MCF 10A (cell line): ENCODE data around the gene TRDN. TPM values are rescaled to one million over a fixed set of nuclear protein-coding genes. Genes with fewer than 3 reads are reported as not detected.
"Not testable (repeated sequence)": the region's sequence is repeated elsewhere in the genome, so short reads cannot be mapped to it uniquely, and the experiment has no call there.

ENCODE experiments used
- BruUV-seq: library from RNA; stranded (reverse); fragments of 400-500 nt; replicated peaks from 2 replicates; lab custom pipeline; 2021; lab: Mats Ljungman, UMichigan
- CTCF ChIA-PET: fragments of 300-600 bp; sonication (Branson Sonifier 250); formaldehyde crosslinking; extraction: SDS; loops from one replicate; lab custom pipeline; 2021; ENCODE audit warnings: antibody characterized with exemption, inconsistent platforms; lab: Yijun Ruan, JAX
- POLR2A ChIA-PET: fragments of 300-600, 350-650 bp; sonication (Branson Sonifier 250); formaldehyde crosslinking; extraction: SDS; loops from one replicate; lab custom pipeline; 2020; ENCODE audit warnings: antibody characterized with exemption, inconsistent platforms; lab: Yijun Ruan, JAX
- DNase-seq: peaks from one replicate; pipeline ENCODE4 v3.0.0-alpha.2; 2018; ENCODE audit not compliant: unreplicated experiment
- H3K27ac Mint-ChIP-seq: one replicate; pipeline ENCODE4 v1.8.0; 2022; ENCODE audit warnings: mild to moderate bottlenecking, low read depth, mixed read lengths; ENCODE audit not compliant: unreplicated experiment
- H3K27me3 Mint-ChIP-seq: one replicate; pipeline ENCODE4 v1.8.0; 2022; ENCODE audit warnings: mixed read lengths; ENCODE audit not compliant: insufficient read depth, unreplicated experiment
- H3K36me3 Mint-ChIP-seq: one replicate; pipeline ENCODE4 v1.8.0; 2022; ENCODE audit warnings: mild to moderate bottlenecking, moderate library complexity, mixed read lengths; ENCODE audit not compliant: insufficient read depth, unreplicated experiment
- H3K4me1 Mint-ChIP-seq: one replicate; pipeline ENCODE4 v1.8.0; 2022; ENCODE audit warnings: mixed read lengths; ENCODE audit not compliant: insufficient read depth, unreplicated experiment
- H3K4me3 Mint-ChIP-seq: one replicate; pipeline ENCODE4 v1.8.0; 2022; ENCODE audit warnings: mild to moderate bottlenecking, moderate library complexity, mixed read lengths; ENCODE audit not compliant: unreplicated experiment
- H3K9me3 Mint-ChIP-seq: one replicate; pipeline ENCODE4 v1.8.0; 2022; ENCODE audit warnings: mixed read lengths; ENCODE audit not compliant: unreplicated experiment
- CTCF ChIP-seq: fragments of 200-600 bp; IDR thresholded peaks from one replicate; pipeline ENCODE4 v1.8.0; 2022; ENCODE audit warnings: antibody characterized with exemption, mild to moderate bottlenecking; ENCODE audit not compliant: unreplicated experiment
- intact Hi-C: fragments of 100-400 bp; cut with micrococcal nuclease; formaldehyde crosslinking; loops from 2 replicates; pipeline ENCODE4 v1.14.1; 2022
- total RNA-seq: library from RNA; stranded (reverse); gene quantifications from 2 replicates; pipeline ENCODE4 v1.2.3, GENCODE V29; 2022

The TRDN gene
- total RNA-seq, 1 experiment from 2014 or later, result not detected

- H3K27me3 Mint-ChIP-seq, result no peaks in the 10 kb centered on the region
- H3K27ac Mint-ChIP-seq, result no peak overlapping the region
- H3K36me3 Mint-ChIP-seq, result no peaks in the 10 kb centered on the region
- no peaks in the 10 kb centered on the region for H3K9me3 Mint-ChIP-seq
- DNase-seq, result no peak
- ChIA-PET POLR2A (no interaction called here), CTCF (interaction anchor here (0.6 kb wide), 1 partner anchor 539 kb away, joined by 5 read pairs; no protein-coding TSS in a partner anchor)
- H3K4me3 Mint-ChIP-seq, result no peak overlapping the region
- H3K4me1 Mint-ChIP-seq, result no peaks in the 10 kb centered on the region
- no peak for TF ChIP-seq CTCF
- no TSS peak for BruUV-seq
- intact Hi-C loops, result no loop called here
Measured at GRCh38 chr6:123276546-123276980, 360.2 kb downstream of the TRDN start.

GRCh38 chr6:123263981-123264380 lies 372.8 kb downstream of the TRDN start:
- peak; percentile 41 for DNase-seq
- no TSS peak for BruUV-seq
- no peaks in the 10 kb centered on the region for H3K27me3 Mint-ChIP-seq
- peak overlapping the region; percentile 11 for H3K27ac Mint-ChIP-seq
- H3K4me1 Mint-ChIP-seq, result peaks cover 8% of the 10 kb centered on the region
- POLR2A ChIA-PET, result interaction anchor here (0.6 kb wide), 1 partner anchor 12 kb away, joined by 3 read pairs; no protein-coding TSS in a partner anchor
- intact Hi-C loops, result no loop called here
- CTCF ChIA-PET, result interaction anchor here (1.0 to 1.2 kb wide), 2 partner anchors 9 to 394 kb away, joined by 3 to 4 read pairs; no protein-coding TSS in a partner anchor
- H3K36me3 Mint-ChIP-seq, result no peaks in the 10 kb centered on the region
- H3K4me3 Mint-ChIP-seq, result no peak overlapping the region
- TF ChIP-seq CTCF, result no peak
- H3K9me3 Mint-ChIP-seq, result peaks cover 8% of the 10 kb centered on the region

GRCh38 chr6:123240626-123241025 lies 396.1 kb downstream of the TRDN start:
- no peaks in the 10 kb centered on the region for H3K4me1 Mint-ChIP-seq
- no peak overlapping the region for H3K4me3 Mint-ChIP-seq
- TF ChIP-seq CTCF, result no peak
- BruUV-seq, result no TSS peak
- DNase-seq, result no peak
- peaks cover 14% of the 10 kb centered on the region for H3K9me3 Mint-ChIP-seq
- ChIA-PET POLR2A (no interaction called here), CTCF (interaction anchor here (0.5 kb wide), 1 partner anchor 442 kb away, joined by 3 read pairs; no protein-coding TSS in a partner anchor)
- H3K36me3 Mint-ChIP-seq, result no peaks in the 10 kb centered on the region
- H3K27me3 Mint-ChIP-seq, result no peaks in the 10 kb centered on the region
- intact Hi-C loops, result no loop called here
- no peak overlapping the region for H3K27ac Mint-ChIP-seq

GRCh38 chr6:123233336-123233735 lies 403.4 kb downstream of the TRDN start:
- no peak overlapping the region for H3K4me3 Mint-ChIP-seq
- no peak for DNase-seq
- intact Hi-C loops, result no loop called here
- TF ChIP-seq CTCF, result no peak
- ChIA-PET POLR2A (no interaction called here), CTCF (interaction anchor here (0.5 to 1.0 kb wide), 2 partner anchors 45 to 159 kb away, joined by 3 read pairs; no protein-coding TSS in a partner anchor)
- no peaks in the 10 kb centered on the region for H3K27me3 Mint-ChIP-seq
- H3K36me3 Mint-ChIP-seq, result no peaks in the 10 kb centered on the region
- no TSS peak for BruUV-seq
- peaks cover 8% of the 10 kb centered on the region for H3K4me1 Mint-ChIP-seq
- H3K9me3 Mint-ChIP-seq, result no peaks in the 10 kb centered on the region
- H3K27ac Mint-ChIP-seq, result no peak overlapping the region

GRCh38 chr6:123227789-123228188 lies 409.0 kb downstream of the TRDN start:
- H3K27me3 Mint-ChIP-seq, CTCF ChIA-PET, H3K4me3 Mint-ChIP-seq, POLR2A ChIA-PET, H3K27ac Mint-ChIP-seq, H3K9me3 Mint-ChIP-seq, DNase-seq, intact Hi-C loops, H3K36me3 Mint-ChIP-seq, BruUV-seq: not testable (repeated sequence)
- peaks cover 12% of the 10 kb centered on the region for H3K4me1 Mint-ChIP-seq
